ENCODE results near the gene NAA16.

DNA sequence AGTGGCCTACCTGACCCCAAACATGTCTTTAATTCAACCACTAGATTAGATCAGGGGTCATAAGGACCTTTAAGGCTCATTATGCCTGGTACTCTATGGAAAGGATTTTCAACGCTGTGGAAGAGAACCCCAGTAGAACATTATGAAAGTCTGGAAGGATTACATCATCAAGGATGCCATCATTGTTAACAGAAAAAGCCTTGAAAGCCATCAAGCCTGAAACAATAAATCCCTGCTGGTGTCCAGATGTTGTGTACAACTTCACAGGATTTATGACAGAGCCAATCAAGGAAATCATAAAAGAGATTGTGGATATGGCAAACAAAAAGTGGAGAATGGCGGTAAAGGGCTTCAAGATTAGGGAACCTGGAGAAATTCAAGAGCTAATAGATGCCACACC is 59.7 kb downstream of the NAA16 start:
- TF ChIP-seq CHD4 (IDR thresholded peaks at IDR 0.05; ENCODE audit: insufficient read depth, insufficient replicate concordance, low read depth, low read length, poor library complexity, severe bottlenecking) (no peak), CHD2 (IDR thresholded peaks at IDR 0.05; ENCODE audit: low read depth, low read length) (no peak), NR4A1 (CRISPR knock-in tag; IDR thresholded peaks at IDR 0.05) (no peak), NR4A1 (tag; IDR thresholded peaks at IDR 0.05) (no peak), ARNT (IDR thresholded peaks at IDR 0.05) (no peak)
- TF ChIP-seq, protein P1, sequence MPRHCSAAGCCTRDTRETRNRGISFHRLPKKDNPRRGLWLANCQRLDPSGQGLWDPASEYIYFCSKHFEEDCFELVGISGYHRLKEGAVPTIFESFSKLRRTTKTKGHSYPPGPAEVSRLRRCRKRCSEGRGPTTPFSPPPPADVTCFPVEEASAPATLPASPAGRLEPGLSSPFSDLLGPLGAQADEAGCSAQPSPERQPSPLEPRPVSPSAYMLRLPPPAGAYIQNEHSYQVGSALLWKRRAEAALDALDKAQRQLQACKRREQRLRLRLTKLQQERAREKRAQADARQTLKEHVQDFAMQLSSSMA (CRISPR knock-in tag; IDR thresholded peaks at IDR 0.05): no peak
- TF ChIP-seq, protein P2, sequence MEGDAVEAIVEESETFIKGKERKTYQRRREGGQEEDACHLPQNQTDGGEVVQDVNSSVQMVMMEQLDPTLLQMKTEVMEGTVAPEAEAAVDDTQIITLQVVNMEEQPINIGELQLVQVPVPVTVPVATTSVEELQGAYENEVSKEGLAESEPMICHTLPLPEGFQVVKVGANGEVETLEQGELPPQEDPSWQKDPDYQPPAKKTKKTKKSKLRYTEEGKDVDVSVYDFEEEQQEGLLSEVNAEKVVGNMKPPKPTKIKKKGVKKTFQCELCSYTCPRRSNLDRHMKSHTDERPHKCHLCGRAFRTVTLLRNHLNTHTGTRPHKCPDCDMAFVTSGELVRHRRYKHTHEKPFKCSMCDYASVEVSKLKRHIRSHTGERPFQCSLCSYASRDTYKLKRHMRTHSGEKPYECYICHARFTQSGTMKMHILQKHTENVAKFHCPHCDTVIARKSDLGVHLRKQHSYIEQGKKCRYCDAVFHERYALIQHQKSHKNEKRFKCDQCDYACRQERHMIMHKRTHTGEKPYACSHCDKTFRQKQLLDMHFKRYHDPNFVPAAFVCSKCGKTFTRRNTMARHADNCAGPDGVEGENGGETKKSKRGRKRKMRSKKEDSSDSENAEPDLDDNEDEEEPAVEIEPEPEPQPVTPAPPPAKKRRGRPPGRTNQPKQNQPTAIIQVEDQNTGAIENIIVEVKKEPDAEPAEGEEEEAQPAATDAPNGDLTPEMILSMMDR (IDR thresholded peaks at IDR 0.05 in 2 of 3, conservative IDR thresholded peaks at IDR 0.05 in 1 of 3; ENCODE audit: insufficient read depth in 2 of 3, low read depth in 1 of 3, low read length in 3 of 3): no peak
